DND-41 (cell line): Measurements from ENCODE around the gene TMEM184C.

ENCODE experiments used
- CTCF ChIP-seq: IDR thresholded peaks from 2 replicates; pipeline ENCODE4 v1.5.1; 2012; ENCODE audit warnings: borderline replicate concordance, low read length, moderate library complexity, mild to moderate bottlenecking; ENCODE audit not compliant: poor library complexity, severe bottlenecking; ENCODE audit errors: extremely low read depth
- EZH2 ChIP-seq: IDR thresholded peaks from 3 replicates; pipeline ENCODE4 v1.6.1; 2012; ENCODE audit warnings: borderline replicate concordance, low read depth, mild to moderate bottlenecking, moderate library complexity, low read length, inconsistent platforms; ENCODE audit not compliant: severe bottlenecking

- TF ChIP-seq EZH2, result no peak
- TF ChIP-seq CTCF, result peak; percentile 86
These were observed 90.9 kb downstream of the TMEM184C start for GRCh38 chr4:147707892-147708672.
